GM12891 (cell line): Measurements from ENCODE around the gene PRAMEF4.
"Not testable (repeated sequence)": the region's sequence is repeated elsewhere in the genome, so short reads cannot be mapped to it uniquely, and the experiment has no call there.

ENCODE experiments used
- POLR2A ChIP-seq: IDR thresholded peaks from 2 replicates; pipeline ENCODE4 v1.6.1; 2011; ENCODE audit warnings: low read depth, low read length, control low read depth
- SPI1 ChIP-seq: IDR thresholded peaks from 2 replicates; pipeline ENCODE4 v1.6.1; 2011; ENCODE audit warnings: low read depth, low read length, control low read depth

GRCh38 chr1:12899186-12899585, 13.2 kb upstream of the PRAMEF4 start:
- not testable (repeated sequence) for TF ChIP-seq POLR2A, SPI1
